Kidney (tissue), 14 donors: ENCODE results near the gene KRT27. TPM values are rescaled to one million over a fixed set of nuclear protein-coding genes. Genes with fewer than 3 reads are reported as not detected.

Experiments
- DNase-seq, 5 donors: peaks; one replicate each; pipeline ENCODE4 v3.0.0-alpha.2; 2013 to 2020
- FAIRE-seq: peaks from 2 replicates; lab custom pipeline; 2012; peaks lifted over from hg19 to GRCh38; lab: Jason Lieb, UNC
- H3K27ac ChIP-seq, 2 donors: one replicate each; pipeline ENCODE4 v1.7.0; 2013; ENCODE audit warnings: low read depth in 2 of 2, low read length in 2 of 2, inconsistent platforms in 1 of 2
- H3K27me3 ChIP-seq: one replicate; pipeline ENCODE4 v1.7.1; 2013; ENCODE audit warnings: low read length, inconsistent platforms; ENCODE audit not compliant: control insufficient read depth, insufficient read depth
- H3K36me3 ChIP-seq, 3 donors: one replicate each; pipeline versions ENCODE4 v1.7.0 to v1.7.1; 2013; ENCODE audit warnings: low read length in 3 of 3, control low read depth in 1 of 3, inconsistent platforms in 1 of 3; ENCODE audit not compliant: insufficient read depth in 3 of 3, control insufficient read depth in 2 of 3
- H3K4me1 ChIP-seq, 3 donors: one replicate each; pipeline versions ENCODE4 v1.7.0 to v1.7.1; 2013; ENCODE audit warnings: low read length in 3 of 3, inconsistent platforms in 1 of 3, low read depth in 1 of 3; ENCODE audit not compliant: control insufficient read depth in 2 of 3, insufficient read depth in 2 of 3
- H3K4me3 ChIP-seq, 3 donors: one replicate each; pipeline versions ENCODE4 v1.7.0 to v1.8.1; 2013; ENCODE audit warnings: low read length in 3 of 3, control low read depth in 1 of 3, inconsistent platforms in 1 of 3
- H3K9ac ChIP-seq, 3 donors: one replicate each; pipeline versions ENCODE4 v1.7.0 to v1.7.1; 2013; ENCODE audit warnings: low read length in 3 of 3, control low read depth in 1 of 3, inconsistent platforms in 1 of 3
- H3K9me3 ChIP-seq, 3 donors: one replicate each; pipeline versions ENCODE4 v1.7.0 to v1.7.1; 2013; ENCODE audit warnings: low read length in 3 of 3, control low read depth in 1 of 3, inconsistent platforms in 1 of 3; ENCODE audit not compliant: control insufficient read depth in 2 of 3, insufficient read depth in 1 of 3
- CTCF ChIP-seq: IDR thresholded peaks from 3 replicates; pipeline ENCODE4 v1.5.1; 2012; ENCODE audit warnings: mild to moderate bottlenecking, moderate library complexity, borderline replicate concordance; ENCODE audit not compliant: insufficient read depth; ENCODE audit errors: extremely low read depth
- intact Hi-C: fragments of 100-400 bp; cut with DNase I; formaldehyde crosslinking; loops from one replicate; pipeline ENCODE4 v1.11.1; 2022
- polyA plus RNA-seq: library from polyadenylated mRNA; stranded (reverse); fragments of 350-450 nt; fragmentation: Illumina TruSeq; extraction: RNeasy Lipid Tissue Mini Kit (QIAGEN cat#74804); gene quantifications from one replicate; pipeline ENCODE4 v1.2.3, GENCODE V29; 2014; ENCODE audit warnings: low read depth, low replicate concordance; ENCODE audit not compliant: insufficient read depth
- total RNA-seq: library from RNA; stranded (reverse); fragmentation: NEBNext Ultra II Directional; extraction: Animal tissue kit (Norgen Biotek cat#: 25700); gene quantifications from one replicate; pipeline ENCODE4 v1.2.1, GENCODE V29; 2021
- donor health status: control.
- donor health status: control.
- donor health status: control.
- donor health status: control.
- donor health status: control.
- donor health status: DM: yes; HTN: yes; CAD: no.
- donor health status: Normal renal cell carcinoma (clear cell type).

Gene KRT27
- total and polyA plus RNA-seq, 2 donors from 2014 or later, result not detected

DNA sequence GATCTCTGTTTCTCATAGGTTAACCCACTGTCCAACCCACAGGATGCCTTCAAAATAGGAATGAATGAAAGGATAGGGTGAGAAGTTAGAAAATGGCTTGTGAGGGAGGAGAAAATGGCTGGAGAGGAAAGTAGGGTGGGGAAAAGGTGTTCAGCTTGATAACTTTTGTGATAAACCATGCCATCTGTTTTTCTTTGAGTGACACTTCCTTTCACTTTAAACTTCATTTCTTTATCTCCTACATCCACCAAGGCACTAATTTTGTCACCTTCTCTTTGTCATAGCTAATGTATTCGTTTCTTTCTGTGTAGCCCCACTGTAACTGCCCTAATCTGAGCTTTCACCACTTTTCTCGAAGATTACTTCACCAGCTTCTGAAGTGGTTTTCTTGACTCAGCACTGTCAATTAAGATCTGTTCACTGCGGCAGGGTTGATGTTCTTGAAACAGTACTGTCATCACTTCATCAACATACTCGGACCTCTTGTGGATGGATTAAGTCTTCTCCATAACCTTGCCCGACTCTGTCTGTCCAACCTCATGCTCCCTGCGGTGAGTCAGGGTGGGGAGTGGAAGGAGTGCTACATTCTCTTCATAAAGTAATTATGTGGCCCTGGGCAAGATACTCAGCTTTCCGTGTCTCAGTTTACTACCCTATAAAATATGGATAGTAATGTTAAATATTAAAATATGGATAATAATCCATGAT lies 45.5 kb upstream of the KRT27 start:
- DNase-seq, result no peak
- Histone ChIP-seq H3K4me1 (no peaks in the 10 kb centered on the region), H3K4me3 (no peak overlapping the region), H3K27me3 (no peaks in the 10 kb centered on the region), H3K9ac (no peak overlapping the region), H3K36me3 (no peaks in the 10 kb centered on the region), H3K9me3 (no peaks in the 10 kb centered on the region), H3K27ac (no peak overlapping the region)
- TF ChIP-seq CTCF, result no peak
- no peak for FAIRE-seq
- intact Hi-C loops, result no loop called here

DNA sequence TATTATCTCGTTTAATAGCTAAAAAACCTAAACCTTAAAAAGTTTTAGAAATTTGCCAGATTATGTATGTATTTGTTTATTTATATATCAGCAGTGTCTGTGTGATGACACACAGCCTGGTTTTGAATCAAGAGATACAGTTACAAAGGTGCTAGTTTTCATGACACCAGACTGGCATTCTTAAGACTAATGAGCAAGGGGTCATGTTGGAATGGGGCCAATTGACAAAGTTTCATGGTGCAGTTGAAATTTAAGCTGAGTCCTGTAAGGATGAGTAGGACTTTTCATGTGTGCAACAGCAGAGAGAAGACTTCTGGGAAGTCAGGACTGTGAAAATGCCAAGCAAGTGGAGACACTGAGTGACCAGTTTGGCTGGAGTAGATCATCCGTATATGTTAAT lies 43.2 kb upstream of the KRT27 start:
- no peak for TF ChIP-seq CTCF

GRCh38 chr17:40824015-40824832 lies 41.9 kb upstream of the KRT27 start:
- FAIRE-seq, result no peak
- no peak overlapping the region for H3K4me3 ChIP-seq

More for the DNA sequence above, 43.2 kb upstream of the KRT27 start:
- Histone ChIP-seq H3K9me3 (no peaks in the 10 kb centered on the region), H3K4me1 (no peaks in the 10 kb centered on the region), H3K27ac (no peak overlapping the region), H3K27me3 (no peaks in the 10 kb centered on the region), H3K4me3 (no peak overlapping the region), H3K36me3 (no peaks in the 10 kb centered on the region), H3K9ac (no peak overlapping the region)
- FAIRE-seq, result no peak
- intact Hi-C loops, result no loop called here
- peak in 3 of 5 donors; percentile 52 to 74 (median 74) for DNase-seq

More at GRCh38 chr17:40824015-40824832, 41.9 kb upstream of the KRT27 start:
- Histone ChIP-seq H3K9me3 (no peaks in the 10 kb centered on the region), H3K27ac (no peak overlapping the region), H3K27me3 (no peaks in the 10 kb centered on the region), H3K36me3 (no peaks in the 10 kb centered on the region), H3K9ac (no peak overlapping the region), H3K4me1 (peaks cover 0 to 4% (median 0%) of the 10 kb centered on the region in 3 donors)
- no peak for TF ChIP-seq CTCF
- no peak for DNase-seq
- intact Hi-C loops, result no loop called here
